HG03039 (cell line): ENCODE measurements around the gene APP.

ENCODE experiments used
- ATAC-seq: cut with Tn5 transposase; IDR thresholded peaks from one replicate; pipeline ENCODE4 v1.9.1; 2021; ENCODE audit warnings: mild to moderate bottlenecking, moderate library complexity; ENCODE audit not compliant: unreplicated experiment

APP gene

GRCh38 chr21:25911730-25912401 is 258.7 kb downstream of the APP start:
- no peak for ATAC-seq

- ATAC-seq = no peak
Measured at GRCh38 chr21:25910809-25911208, 259.8 kb downstream of the APP start.

- ATAC-seq = no peak
Measured at GRCh38 chr21:25909341-25909740, 261.2 kb downstream of the APP start.

- ATAC-seq = no peak
Measured at GRCh38 chr21:25908495-25908894, 262.1 kb downstream of the APP start.

- no peak for ATAC-seq
Measured at GRCh38 chr21:25907573-25908275, 262.8 kb downstream of the APP start.

GRCh38 chr21:25906587-25906986 is 264.0 kb downstream of the APP start:
- ATAC-seq = no peak

- ATAC-seq = no peak
Measured at GRCh38 chr21:25905126-25905525, 265.4 kb downstream of the APP start.

GRCh38 chr21:25904044-25904695 is 266.4 kb downstream of the APP start:
- no peak for ATAC-seq

GRCh38 chr21:25903607-25904006 is 267.0 kb downstream of the APP start:
- no peak for ATAC-seq

GRCh38 chr21:25901330-25901979 is 269.1 kb downstream of the APP start:
- ATAC-seq = no peak

- no peak for ATAC-seq
Measured at GRCh38 chr21:25898671-25899070, 271.9 kb downstream of the APP start.

- no peak for ATAC-seq
Measured at GRCh38 chr21:25897383-25897782, 273.2 kb downstream of the APP start.

- no peak for ATAC-seq
Measured at GRCh38 chr21:25896501-25897056, 274.0 kb downstream of the APP start.

GRCh38 chr21:25895565-25896205 is 274.9 kb downstream of the APP start:
- peak; percentile 86 for ATAC-seq

GRCh38 chr21:25893191-25893590 is 277.4 kb downstream of the APP start:
- ATAC-seq = no peak

GRCh38 chr21:25891596-25891995 is 279.0 kb downstream of the APP start:
- no peak for ATAC-seq

- ATAC-seq = no peak
Measured at GRCh38 chr21:25890001-25890400, 280.6 kb downstream of the APP start.

- no peak for ATAC-seq
Measured at GRCh38 chr21:25888711-25889110, 281.9 kb downstream of the APP start.

GRCh38 chr21:25887646-25888306 is 282.8 kb downstream of the APP start:
- no peak for ATAC-seq

- ATAC-seq = no peak
Measured at GRCh38 chr21:25887166-25887565, 283.4 kb downstream of the APP start.
